ENCODE results near the gene GBGT1.

- no peak for TF ChIP-seq GATA2 (CRISPR knock-in tag; IDR thresholded peaks at IDR 0.05)
- no peak for TF ChIP-seq REST (IDR thresholded peaks at IDR 0.05; ENCODE audit: low read depth, low read length)
- TF ChIP-seq CTCF (IDR thresholded peaks at IDR 0.05): no peak
- no peak for TF ChIP-seq MEF2A (IDR thresholded peaks at IDR 0.05; ENCODE audit: borderline replicate concordance, low read depth)
- no peak for TF ChIP-seq POLR2AphosphoS5 (IDR thresholded peaks at IDR 0.05; ENCODE audit: low read depth, low read length)
- TF ChIP-seq FOSL2 (IDR thresholded peaks at IDR 0.05; ENCODE audit: borderline replicate concordance, low read depth): no peak
- no peak for TF ChIP-seq EP300 (IDR thresholded peaks at IDR 0.05; ENCODE audit: borderline replicate concordance in 1 of 2, low read depth in 1 of 2, low read length in 1 of 2)
- no peak for TF ChIP-seq PBX3 (IDR thresholded peaks at IDR 0.05)
- no peak for TF ChIP-seq USF2 (IDR thresholded peaks at IDR 0.05; ENCODE audit: borderline replicate concordance, low read depth, low read length)
- TF ChIP-seq ZBTB33 (IDR thresholded peaks at IDR 0.05; ENCODE audit: borderline replicate concordance, low read depth): no peak
Observed at GRCh38 chr9:133203506-133204075, 39.9 kb upstream of the GBGT1 start.
